ENCODE data around the gene MBNL2. TPM values are rescaled to one million over a fixed set of nuclear protein-coding genes. Genes with fewer than 3 reads are reported as not detected.

The MBNL2 gene
- total and polyA plus RNA-seq, 2 of the 13 experiments (the other 11 are each of a cell fraction or from before 2014, with no cell fraction given), result 30.8 to 59.0 TPM

GRCh38 chr13:97182111-97182890 is 39.8 kb upstream of the MBNL2 start:
- BruUV-seq (replicated peaks), result no TSS peak
- no peaks in the 10 kb centered on the region for H4K20me1 ChIP-seq (ENCODE audit: insufficient read depth, low read length)
- H3K4me3 ChIP-seq (replicated peaks in 1 of 3; ENCODE audit: insufficient read depth in 1 of 3, low read depth in 2 of 3, low read length in 3 of 3), result no peak overlapping the region
- H3K79me2 ChIP-seq (ENCODE audit: insufficient read depth, low read length), result no peaks in the 10 kb centered on the region
- H3K9ac ChIP-seq (ENCODE audit: insufficient read depth, low read depth, low read length), result no peak overlapping the region
- H3K36me3 ChIP-seq (replicated peaks in 1 of 2; ENCODE audit: control insufficient read depth in 1 of 2, insufficient read depth in 2 of 2, low read length in 2 of 2), result no peaks in the 10 kb centered on the region
- H3K4me2 ChIP-seq (ENCODE audit: low read depth, low read length), result no peak overlapping the region
- H3K27me3 ChIP-seq (ENCODE audit: control insufficient read depth in 1 of 2, insufficient read depth in 2 of 2, low read length in 2 of 2), result peaks cover 0 to 6% of the 10 kb centered on the region in 2 experiments; a peak in 2 of 5 replicates
- in situ Hi-C loops (cut with HindIII; ENCODE audit: extremely low pct_ligation_motif_present, low pct_unique_long_range_greater_than_20kb), result no loop called here
- no peak overlapping the region for H3K27ac ChIP-seq (ENCODE audit: extremely low read length, insufficient read depth, low read length)
- TF ChIP-seq HBP1 (CRISPR knock-in tag; IDR thresholded peaks at IDR 0.05; ENCODE audit: low read depth) (no peak), ZNF44 (CRISPR knock-in tag; IDR thresholded peaks at IDR 0.05) (no peak), KDM1A (CRISPR knock-in tag; IDR thresholded peaks at IDR 0.05) (no peak), ZC3H4 (CRISPR knock-in tag; IDR thresholded peaks at IDR 0.05; ENCODE audit: borderline replicate concordance) (no peak), NR1H2 (CRISPR knock-in tag; IDR thresholded peaks at IDR 0.05; ENCODE audit: borderline replicate concordance, low read depth) (no peak), CENPT (CRISPR knock-in tag; IDR thresholded peaks at IDR 0.05; ENCODE audit: low read depth) (no peak), NFE2 (CRISPR knock-in tag; IDR thresholded peaks at IDR 0.05) (no peak), ZNF598 (CRISPR knock-in tag; IDR thresholded peaks at IDR 0.05; ENCODE audit: borderline replicate concordance) (no peak), ZNF513 (CRISPR knock-in tag; conservative IDR thresholded peaks at IDR 0.05) (no peak), ZNF275 (CRISPR knock-in tag; IDR thresholded peaks at IDR 0.05; ENCODE audit: borderline replicate concordance) (no peak)
- H3K4me1 ChIP-seq (ENCODE audit: insufficient read depth, low read length), result no peaks in the 10 kb centered on the region
- DNase-seq (ENCODE audit: low spot score), result no peak
- no peaks in the 10 kb centered on the region for H3K9me3 ChIP-seq (ENCODE audit: low read length)
- ATAC-seq, result no peak
- ChIA-PET POLR2A (no interaction called here), CTCF (ENCODE audit: low intra/inter-chr PET ratio, low total read pairs) (no interaction called here)
- no peak for FAIRE-seq
- intact Hi-C loops (cut with micrococcal nuclease; ENCODE audit: unreplicated experiment), result no loop called here
- WGBS (ENCODE audit: low lambda C conversion rate), result 30% methylated on average over 6 of the region's 6 CpGs
- H2AFZ ChIP-seq (ENCODE audit: low read length), result no peak overlapping the region
